IMR-90 (cell line): ENCODE data around the gene SLC18A2. TPM values are rescaled to one million over a fixed set of nuclear protein-coding genes. Genes with fewer than 3 reads are reported as not detected.

Source experiments
- ATAC-seq: fragments of 200-7000 bp; cut with Tn5 transposase; 2 replicates; pipeline ENCODE4 v1.9.1; 2020; ENCODE audit warnings: low read depth, mild to moderate bottlenecking, moderate library complexity
- BruUV-seq: library from RNA; stranded (reverse); fragments of 400-500 nt; replicated peaks from 2 replicates; lab custom pipeline; 2021; lab: Mats Ljungman, UMichigan
- CTCF ChIA-PET: fragments of 300-600 bp; formaldehyde crosslinking; extraction: SDS; loops from one replicate; lab custom pipeline; 2021; ENCODE audit warnings: antibody characterized with exemption; lab: Yijun Ruan, JAX
- POLR2A ChIA-PET: fragments of 300-600 bp; sonication (Branson Sonifier 250); formaldehyde crosslinking; loops from one replicate; lab custom pipeline; 2022; ENCODE audit warnings: antibody characterized with exemption; ENCODE audit not compliant: unreplicated experiment; lab: Charles Lee
- DNase-seq: peaks from one replicate; pipeline ENCODE4 v3.0.0; 2013
- H2AFZ ChIP-seq: replicated peaks from 2 replicates; pipeline ENCODE3; 2013; ENCODE audit warnings: low read length, mild to moderate bottlenecking; ENCODE audit not compliant: poor library complexity
- H2AK5ac ChIP-seq: 2 replicates; pipeline ENCODE4 v1.6.1; 2013; ENCODE audit warnings: low read depth, low read length, inconsistent platforms
- H2AK9ac ChIP-seq: replicated peaks from 2 replicates; pipeline ENCODE3; 2013; ENCODE audit warnings: mild to moderate bottlenecking, low read depth, low read length, moderate library complexity; ENCODE audit not compliant: poor library complexity
- H2BK120ac ChIP-seq: 2 replicates; pipeline ENCODE4 v1.6.1; 2013; ENCODE audit warnings: low read depth, low read length, inconsistent platforms
- H2BK15ac ChIP-seq: 3 replicates; pipeline ENCODE4 v1.6.1; 2013; ENCODE audit warnings: low read depth, low read length, inconsistent platforms
- H2BK20ac ChIP-seq: 2 replicates; pipeline ENCODE4 v1.6.1; 2013; ENCODE audit warnings: low read depth, mild to moderate bottlenecking, inconsistent platforms, low read length, moderate library complexity
- H2BK5ac ChIP-seq: 2 replicates; pipeline ENCODE4 v1.6.1; 2013; ENCODE audit warnings: mild to moderate bottlenecking, low read depth, low read length, inconsistent platforms; ENCODE audit not compliant: poor library complexity, severe bottlenecking
- H3K14ac ChIP-seq: replicated peaks from 2 replicates; pipeline ENCODE4 v1.6.1; 2013; ENCODE audit warnings: low read depth, low read length, inconsistent platforms
- H3K18ac ChIP-seq: 2 replicates; pipeline ENCODE4 v1.6.1; 2013; ENCODE audit warnings: low read depth, low read length, control low read depth
- H3K23ac ChIP-seq: 2 replicates; pipeline ENCODE4 v1.6.1; 2013; ENCODE audit warnings: low read depth, low read length, inconsistent platforms
- H3K27ac ChIP-seq: 2 replicates; pipeline ENCODE4 v1.5.1; 2013; ENCODE audit warnings: mild to moderate bottlenecking, control low read depth, low read length; ENCODE audit not compliant: insufficient read depth
- H3K27me3 ChIP-seq: 2 replicates; pipeline ENCODE4 v1.6.1; 2013; ENCODE audit warnings: low read length; ENCODE audit not compliant: control insufficient read depth, insufficient read depth
- H3K36me3 ChIP-seq: 2 replicates; pipeline ENCODE4 v1.6.1; 2013; ENCODE audit warnings: low read length, mixed read lengths; ENCODE audit not compliant: control insufficient read depth, insufficient read depth
- H3K4ac ChIP-seq: 2 replicates; pipeline ENCODE4 v1.6.1; 2013; ENCODE audit warnings: low read depth, low read length, inconsistent platforms
- H3K4me1 ChIP-seq: 2 replicates; pipeline ENCODE4 v1.6.1; 2013; ENCODE audit warnings: low read length, mixed read lengths; ENCODE audit not compliant: control insufficient read depth, insufficient read depth
- H3K4me2 ChIP-seq: 2 replicates; pipeline ENCODE4 v1.6.1; 2013; ENCODE audit warnings: low read depth, mild to moderate bottlenecking, control low read depth, low read length, moderate library complexity
- H3K4me3 ChIP-seq: 2 replicates; pipeline ENCODE4 v1.5.1; 2013; ENCODE audit warnings: low read depth, mild to moderate bottlenecking, control low read depth, low read length, moderate library complexity; ENCODE audit not compliant: insufficient read depth
- H3K56ac ChIP-seq: 2 replicates; pipeline ENCODE4 v1.6.1; 2013; ENCODE audit warnings: low read length, inconsistent platforms; ENCODE audit not compliant: insufficient read depth; ENCODE audit errors: extremely low read depth
- H3K79me1 ChIP-seq, 2 experiments: 2 replicates each; pipeline ENCODE4 v1.6.1; 2013; ENCODE audit warnings: low read length in 2 of 2, inconsistent platforms in 1 of 2, low read depth in 1 of 2
- H3K9ac ChIP-seq: 2 replicates; pipeline ENCODE4 v1.6.1; 2013; ENCODE audit warnings: low read depth, low read length, control low read depth
- H3K9me1 ChIP-seq: 2 replicates; pipeline ENCODE4 v1.6.1; 2013; ENCODE audit warnings: low read length, inconsistent platforms; ENCODE audit not compliant: insufficient read depth
- H3K9me3 ChIP-seq: 2 replicates; pipeline ENCODE4 v1.6.1; 2013; ENCODE audit warnings: low read length; ENCODE audit not compliant: control insufficient read depth, insufficient read depth
- H4K20me1 ChIP-seq: 2 replicates; pipeline ENCODE4 v1.6.1; 2013; ENCODE audit warnings: low read length, inconsistent platforms; ENCODE audit not compliant: insufficient read depth
- H4K5ac ChIP-seq: 2 replicates; pipeline ENCODE4 v1.6.1; 2013; ENCODE audit warnings: mild to moderate bottlenecking, low read depth, low read length, control low read depth
- H4K8ac ChIP-seq, 2 experiments: 2 replicates each; pipeline ENCODE4 v1.6.1; 2013; ENCODE audit warnings: low read depth in 2 of 2, low read length in 2 of 2, control low read depth in 1 of 2, inconsistent platforms in 1 of 2
- H4K91ac ChIP-seq: 2 replicates; pipeline ENCODE4 v1.6.1; 2013; ENCODE audit warnings: low read depth, low read length, inconsistent platforms; ENCODE audit not compliant: insufficient read depth
- BHLHE40 ChIP-seq: fragments of 150-350 bp; IDR thresholded peaks from 2 replicates; pipeline ENCODE4 v1.6.1; 2016; ENCODE audit warnings: mild to moderate bottlenecking, low read depth, low read length
- CEBPB ChIP-seq: IDR thresholded peaks from 2 replicates; pipeline ENCODE4 v1.6.1; 2012; ENCODE audit warnings: low read depth, low read length, improper control_type of control experiment
- CTCF ChIP-seq: conservative IDR thresholded peaks from 2 replicates; pipeline ENCODE4 v1.5.1; 2012; ENCODE audit warnings: mild to moderate bottlenecking, low read depth, low read length, improper control_type of control experiment
- ELK1 ChIP-seq: fragments of 150-350 bp; IDR thresholded peaks from 2 replicates; pipeline ENCODE4 v1.6.1; 2016; ENCODE audit warnings: low read depth, mild to moderate bottlenecking, low read length, moderate library complexity, borderline replicate concordance
- FOS ChIP-seq: fragments of 150-350 bp; IDR thresholded peaks from 2 replicates; pipeline ENCODE4 v1.6.1; 2016; ENCODE audit warnings: low read depth, low read length
- MAZ ChIP-seq: IDR thresholded peaks from 2 replicates; pipeline ENCODE4 v1.6.1; 2012; ENCODE audit warnings: low read depth, mild to moderate bottlenecking, low read length, improper control_type of control experiment, moderate library complexity, borderline replicate concordance
- MXI1 ChIP-seq: IDR thresholded peaks from 2 replicates; pipeline ENCODE4 v1.6.1; 2012; ENCODE audit warnings: low read depth, mild to moderate bottlenecking, low read length, moderate library complexity, borderline replicate concordance
- NFE2L2 ChIP-seq: fragments of 150-350 bp; IDR thresholded peaks from 2 replicates; pipeline ENCODE4 v1.6.1; 2016; ENCODE audit warnings: low read depth, mild to moderate bottlenecking, low read length
- POLR2A ChIP-seq: IDR thresholded peaks from 2 replicates; pipeline ENCODE4 v1.6.1; 2012; ENCODE audit warnings: mild to moderate bottlenecking, low read depth, low read length
- RAD21 ChIP-seq: IDR thresholded peaks from 2 replicates; pipeline ENCODE4 v1.6.1; 2012; ENCODE audit warnings: low read length, improper control_type of control experiment
- RCOR1 ChIP-seq: IDR thresholded peaks from 2 replicates; pipeline ENCODE4 v1.6.1; 2012; ENCODE audit warnings: mild to moderate bottlenecking, low read length, improper control_type of control experiment; ENCODE audit not compliant: insufficient replicate concordance
- RFX5 ChIP-seq: IDR thresholded peaks from 2 replicates; pipeline ENCODE4 v1.8.0; 2012; ENCODE audit warnings: low read depth, mild to moderate bottlenecking, low read length, moderate library complexity
- WGBS, 2 experiments: methylation state at CpG; one replicate each; pipeline versions ENCODE4 v1.1.5 to v1.1.7; 2013; ENCODE audit warnings: missing lambda C conversion rate in 2 of 2; ENCODE audit not compliant: insufficient read length in 1 of 2; ENCODE audit errors: extremely low coverage in 2 of 2; 5-methylcytosine and 5-hydroxymethylcytosine counted together
- dilution Hi-C: fragments of 300-500 bp; cut with HindIII; formaldehyde crosslinking; loops from one replicate; pipeline ENCODE4 v1.14.3; 2018; ENCODE audit warnings: low sequenced_read_pairs; ENCODE audit not compliant: unreplicated experiment
- in situ Hi-C: fragments of 300-500 bp; cut with MboI; formaldehyde crosslinking; loops from 3 replicates; pipeline ENCODE4 v1.14.3; 2019; ENCODE audit warnings: low sequenced_read_pairs, inconsistent platforms, mixed read lengths
- intact Hi-C: fragments of 100-400 bp; cut with micrococcal nuclease; formaldehyde crosslinking; loops from 2 replicates; pipeline ENCODE4 v1.10.0; 2022
- polyA plus RNA-seq, 3 experiments: library from polyadenylated mRNA; depleted of rRNA; stranded (reverse); fragments of >200 nt; gene quantifications; 2 replicates each; pipeline ENCODE4 v1.2.3, GENCODE V29; 2012; ENCODE audit warnings: low replicate concordance in 1 of 3
- total RNA-seq: library from RNA; depleted of rRNA; stranded (reverse); fragments of >200 nt; gene quantifications from 2 replicates; pipeline ENCODE4 v1.2.3, GENCODE V29; 2012

SLC18A2 gene
- total and polyA plus RNA-seq, 2 of the 4 experiments (the other 2 are of a cell fraction): not detected

GRCh38 chr10:117312430-117312829 is 71.5 kb downstream of the SLC18A2 start:
- no peak overlapping the region for H3K9ac ChIP-seq
- H3K27me3 ChIP-seq: no peaks in the 10 kb centered on the region
- no peaks in the 10 kb centered on the region for H3K36me3 ChIP-seq
- no peaks in the 10 kb centered on the region for H3K9me3 ChIP-seq
- TF ChIP-seq MAZ: no peak
- TF ChIP-seq RAD21: no peak
- TF ChIP-seq CEBPB: no peak
- no peak for TF ChIP-seq CTCF
- no peak for TF ChIP-seq POLR2A
- TF ChIP-seq MXI1: no peak
- no peak for TF ChIP-seq ELK1
- TF ChIP-seq NFE2L2: no peak
- TF ChIP-seq FOS: no peak
- TF ChIP-seq BHLHE40: no peak
- no peak for TF ChIP-seq RCOR1
- TF ChIP-seq RFX5: no peak
- H3K4ac ChIP-seq: no peak overlapping the region
- ATAC-seq: no peak
- no peak overlapping the region for H3K27ac ChIP-seq
- no peak overlapping the region for H3K4me2 ChIP-seq
- no TSS peak for BruUV-seq
- no peak overlapping the region for H4K8ac ChIP-seq
- H3K18ac ChIP-seq: no peak overlapping the region
- no peaks in the 10 kb centered on the region for H4K20me1 ChIP-seq
- H2BK20ac ChIP-seq: no peak overlapping the region
- H2BK120ac ChIP-seq: no peak overlapping the region
- intact Hi-C loops (loop anchor here (5.0 kb wide), 1 partner anchor 75 kb away; no protein-coding TSS in a partner anchor), dilution Hi-C loops (no loop called here), in situ Hi-C loops (no loop called here)
- H3K9me1 ChIP-seq: no peaks in the 10 kb centered on the region
- ChIA-PET CTCF (no interaction called here), POLR2A (no interaction called here)
- H3K79me1 ChIP-seq: peaks cover 0 to 18% of the 10 kb centered on the region in 2 experiments; a peak in 2 of 4 replicates
- no peak overlapping the region for H2AK9ac ChIP-seq
- H2BK15ac ChIP-seq: no peak overlapping the region
- no peak overlapping the region for H4K91ac ChIP-seq
- H2AFZ ChIP-seq: no peak overlapping the region
- no peak overlapping the region for H4K5ac ChIP-seq
- no peak overlapping the region for H2BK5ac ChIP-seq
- H2AK5ac ChIP-seq: no peak overlapping the region
- H3K14ac ChIP-seq: no peak overlapping the region
- no peaks in the 10 kb centered on the region for H3K4me1 ChIP-seq
- DNase-seq: no peak
- H3K56ac ChIP-seq: no peak overlapping the region
- H3K4me3 ChIP-seq: no peak overlapping the region
- no peak overlapping the region for H3K23ac ChIP-seq
- no CpG with 5 or more reads among the region's 4 CpGs for WGBS, 2 experiments
